ENCODE data around the gene ITGA2B. TPM values are rescaled to one million over a fixed set of nuclear protein-coding genes. Genes with fewer than 3 reads are reported as not detected.

The ITGA2B gene
- total and polyA plus RNA-seq, 4 donors, result 1.4 to 9.2 (median 4.2) TPM

GRCh38 chr17:44383861-44384260, 5.6 kb downstream of the ITGA2B start:
- Histone ChIP-seq H3K4me1 (ENCODE audit: control insufficient read depth in 5 of 5, insufficient read depth in 5 of 5, low read length in 5 of 5) (peaks cover 0 to 16% (median 0%) of the 10 kb centered on the region in 5 donors), H3K9me3 (ENCODE audit: control insufficient read depth in 4 of 4, insufficient read depth in 3 of 4, low read length in 3 of 4) (no peaks in the 10 kb centered on the region), H3K4me3 (no peak overlapping the region), H3K27me3 (ENCODE audit: control insufficient read depth in 3 of 3, insufficient read depth in 3 of 3, low read length in 2 of 3) (peaks cover 0 to 21% (median 3%) of the 10 kb centered on the region in 3 donors), H3K36me3 (ENCODE audit: control insufficient read depth in 4 of 4, insufficient read depth in 4 of 4, low read length in 4 of 4) (no peaks in the 10 kb centered on the region), H3K27ac (ENCODE audit: low read depth in 1 of 2, low read length in 1 of 2) (no peak overlapping the region), H3K9ac (ENCODE audit: insufficient read depth in 1 of 2, low read length in 2 of 2) (no peak overlapping the region)
- no peak for ATAC-seq (ENCODE audit: insufficient read depth, low FRiP score)
- no peak for DNase-seq
- no peak for TF ChIP-seq CTCF (IDR thresholded peaks at IDR 0.05; ENCODE audit: control extremely low read depth, extremely low read depth)
- WGBS, 2 donors, result 78 to 86% methylated on average over 16 of the region's 16 CpGs

- no peak overlapping the region for H3K9ac ChIP-seq (ENCODE audit: insufficient read depth in 1 of 2, low read length in 2 of 2)
- no peak for TF ChIP-seq CTCF (IDR thresholded peaks at IDR 0.05; ENCODE audit: control extremely low read depth, extremely low read depth)
- H3K36me3 ChIP-seq (ENCODE audit: control insufficient read depth in 4 of 4, insufficient read depth in 4 of 4, low read length in 4 of 4), result no peaks in the 10 kb centered on the region
- peaks cover 0 to 21% (median 3%) of the 10 kb centered on the region in 3 donors for H3K27me3 ChIP-seq (ENCODE audit: control insufficient read depth in 3 of 3, insufficient read depth in 3 of 3, low read length in 2 of 3)
- ATAC-seq (ENCODE audit: insufficient read depth, low FRiP score) (no peak), DNase-seq (no peak)
- WGBS, 2 donors, result 96% methylated on average over 15 of the region's 15 CpGs
- no peak overlapping the region for H3K27ac ChIP-seq (ENCODE audit: low read depth in 1 of 2, low read length in 1 of 2)
- no peaks in the 10 kb centered on the region for H3K9me3 ChIP-seq (ENCODE audit: control insufficient read depth in 4 of 4, insufficient read depth in 3 of 4, low read length in 3 of 4)
- no peak overlapping the region for H3K4me3 ChIP-seq
- peaks cover 0 to 16% (median 0%) of the 10 kb centered on the region in 5 donors for H3K4me1 ChIP-seq (ENCODE audit: control insufficient read depth in 5 of 5, insufficient read depth in 5 of 5, low read length in 5 of 5)
Observed at GRCh38 chr17:44383363-44383762, 6.1 kb downstream of the ITGA2B start.

- ATAC-seq (ENCODE audit: insufficient read depth, low FRiP score) (no peak), DNase-seq (no peak)
- WGBS, 2 donors, result 92 to 96% methylated on average over 6 of the region's 6 CpGs
- H3K27ac ChIP-seq (ENCODE audit: low read depth in 1 of 2, low read length in 1 of 2), result no peak overlapping the region
- no peaks in the 10 kb centered on the region for H3K36me3 ChIP-seq (ENCODE audit: control insufficient read depth in 4 of 4, insufficient read depth in 4 of 4, low read length in 4 of 4)
- H3K4me1 ChIP-seq (ENCODE audit: control insufficient read depth in 5 of 5, insufficient read depth in 5 of 5, low read length in 5 of 5), result peaks cover 0 to 16% (median 0%) of the 10 kb centered on the region in 5 donors
- no peak overlapping the region for H3K9ac ChIP-seq (ENCODE audit: insufficient read depth in 1 of 2, low read length in 2 of 2)
- H3K4me3 ChIP-seq, result no peak overlapping the region
- no peak for TF ChIP-seq CTCF (IDR thresholded peaks at IDR 0.05; ENCODE audit: control extremely low read depth, extremely low read depth)
- H3K9me3 ChIP-seq (ENCODE audit: control insufficient read depth in 4 of 4, insufficient read depth in 3 of 4, low read length in 3 of 4), result no peaks in the 10 kb centered on the region
- H3K27me3 ChIP-seq (ENCODE audit: control insufficient read depth in 3 of 3, insufficient read depth in 3 of 3, low read length in 2 of 3), result peaks cover 0 to 21% (median 3%) of the 10 kb centered on the region in 3 donors
Observed at GRCh38 chr17:44382917-44383316, 6.5 kb downstream of the ITGA2B start.

GRCh38 chr17:44381810-44382305, 7.6 kb downstream of the ITGA2B start:
- no peaks in the 10 kb centered on the region for H3K36me3 ChIP-seq (ENCODE audit: control insufficient read depth in 4 of 4, insufficient read depth in 4 of 4, low read length in 4 of 4)
- H3K27me3 ChIP-seq (ENCODE audit: control insufficient read depth in 3 of 3, insufficient read depth in 3 of 3, low read length in 2 of 3), result peaks cover 0 to 21% (median 3%) of the 10 kb centered on the region in 3 donors
- ATAC-seq (ENCODE audit: insufficient read depth, low FRiP score), result no peak
- H3K9ac ChIP-seq (ENCODE audit: insufficient read depth in 1 of 2, low read length in 2 of 2), result no peak overlapping the region
- H3K9me3 ChIP-seq (ENCODE audit: control insufficient read depth in 4 of 4, insufficient read depth in 3 of 4, low read length in 3 of 4), result no peaks in the 10 kb centered on the region
- WGBS, 2 donors, result 72 to 81% methylated on average over 4 of the region's 4 CpGs
- no peak for DNase-seq
- H3K27ac ChIP-seq (ENCODE audit: low read depth in 1 of 2, low read length in 1 of 2), result no peak overlapping the region
- peaks cover 0 to 18% (median under 1%) of the 10 kb centered on the region in 5 donors for H3K4me1 ChIP-seq (ENCODE audit: control insufficient read depth in 5 of 5, insufficient read depth in 5 of 5, low read length in 5 of 5)
- TF ChIP-seq CTCF (IDR thresholded peaks at IDR 0.05; ENCODE audit: control extremely low read depth, extremely low read depth), result no peak
- H3K4me3 ChIP-seq, result no peak overlapping the region
